BE2C (cell line): ENCODE data around the gene RABL3.
"Not testable (repeated sequence)": the region's sequence is repeated elsewhere in the genome, so short reads cannot be mapped to it uniquely, and the experiment has no call there.

Experiments
- DNase-seq: peaks from one replicate; pipeline ENCODE4 v3.0.0-alpha.2; 2020
- H3K27me3 ChIP-seq: fragments of 250-450 bp; sonication (Bioruptor Pico); 2 replicates; pipeline ENCODE4 v1.5.1; 2020; ENCODE audit warnings: mild to moderate bottlenecking
- H3K36me3 ChIP-seq: fragments of 250-450 bp; sonication (Bioruptor Pico); 2 replicates; pipeline ENCODE4 v1.5.1; 2020; ENCODE audit warnings: mild to moderate bottlenecking
- H3K4me1 ChIP-seq: fragments of 250-450 bp; sonication (Bioruptor Pico); 2 replicates; pipeline ENCODE4 v1.5.1; 2020
- H3K4me3 ChIP-seq: 2 replicates; pipeline ENCODE4 v1.5.1; 2011; ENCODE audit warnings: low read depth, low read length
- H3K9me3 ChIP-seq: fragments of 250-450 bp; sonication (Bioruptor Pico); 2 replicates; pipeline ENCODE4 v1.5.1; 2020
- TF ChIP-seq, protein P1 (sequence below): IDR thresholded peaks from 2 replicates; pipeline ENCODE4 v1.5.1; 2012; ENCODE audit warnings: mild to moderate bottlenecking, low read depth, low read length

RABL3 gene

DNA sequence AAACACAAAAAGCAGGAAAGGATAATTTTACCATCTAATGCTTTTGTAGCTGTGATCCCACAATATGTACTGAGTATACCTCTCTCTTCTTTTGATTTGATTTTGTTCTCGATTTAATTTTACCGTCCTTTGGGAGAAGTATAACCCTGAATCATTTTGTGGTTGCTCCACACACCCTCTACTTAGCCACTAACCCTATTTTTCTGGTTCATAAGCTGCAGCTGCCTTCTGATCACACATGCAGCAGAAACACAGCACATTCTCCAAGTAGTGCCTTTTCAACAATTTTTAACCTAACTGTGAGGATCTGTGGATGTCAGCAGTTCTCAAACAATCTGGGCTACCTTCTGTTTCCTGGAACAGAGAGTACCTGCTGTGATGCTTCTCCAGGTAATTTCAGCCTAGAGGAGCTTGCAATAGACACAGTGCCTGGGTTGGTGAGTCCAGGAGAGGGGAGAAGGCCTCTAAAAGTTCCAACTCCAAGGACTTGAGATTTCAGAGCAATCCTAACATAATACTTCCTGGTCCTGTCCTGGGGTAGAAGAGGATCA lies 100.5 kb downstream of the RABL3 start:
- Histone ChIP-seq H3K4me3 (no peak overlapping the region), H3K27me3 (no peaks in the 10 kb centered on the region), H3K9me3 (no peaks in the 10 kb centered on the region), H3K4me1 (no peaks in the 10 kb centered on the region), H3K36me3 (no peaks in the 10 kb centered on the region)
- TF ChIP-seq, protein P1, sequence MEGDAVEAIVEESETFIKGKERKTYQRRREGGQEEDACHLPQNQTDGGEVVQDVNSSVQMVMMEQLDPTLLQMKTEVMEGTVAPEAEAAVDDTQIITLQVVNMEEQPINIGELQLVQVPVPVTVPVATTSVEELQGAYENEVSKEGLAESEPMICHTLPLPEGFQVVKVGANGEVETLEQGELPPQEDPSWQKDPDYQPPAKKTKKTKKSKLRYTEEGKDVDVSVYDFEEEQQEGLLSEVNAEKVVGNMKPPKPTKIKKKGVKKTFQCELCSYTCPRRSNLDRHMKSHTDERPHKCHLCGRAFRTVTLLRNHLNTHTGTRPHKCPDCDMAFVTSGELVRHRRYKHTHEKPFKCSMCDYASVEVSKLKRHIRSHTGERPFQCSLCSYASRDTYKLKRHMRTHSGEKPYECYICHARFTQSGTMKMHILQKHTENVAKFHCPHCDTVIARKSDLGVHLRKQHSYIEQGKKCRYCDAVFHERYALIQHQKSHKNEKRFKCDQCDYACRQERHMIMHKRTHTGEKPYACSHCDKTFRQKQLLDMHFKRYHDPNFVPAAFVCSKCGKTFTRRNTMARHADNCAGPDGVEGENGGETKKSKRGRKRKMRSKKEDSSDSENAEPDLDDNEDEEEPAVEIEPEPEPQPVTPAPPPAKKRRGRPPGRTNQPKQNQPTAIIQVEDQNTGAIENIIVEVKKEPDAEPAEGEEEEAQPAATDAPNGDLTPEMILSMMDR, result no peak
- DNase-seq, result no peak

GRCh38 chr3:120640231-120640630 lies 102.1 kb downstream of the RABL3 start:
- no peak for DNase-seq
- TF ChIP-seq, protein P1, result no peak
- Histone ChIP-seq H3K36me3 (no peaks in the 10 kb centered on the region), H3K4me3 (no peak overlapping the region), H3K4me1 (no peaks in the 10 kb centered on the region), H3K9me3 (no peaks in the 10 kb centered on the region), H3K27me3 (no peaks in the 10 kb centered on the region)

DNA sequence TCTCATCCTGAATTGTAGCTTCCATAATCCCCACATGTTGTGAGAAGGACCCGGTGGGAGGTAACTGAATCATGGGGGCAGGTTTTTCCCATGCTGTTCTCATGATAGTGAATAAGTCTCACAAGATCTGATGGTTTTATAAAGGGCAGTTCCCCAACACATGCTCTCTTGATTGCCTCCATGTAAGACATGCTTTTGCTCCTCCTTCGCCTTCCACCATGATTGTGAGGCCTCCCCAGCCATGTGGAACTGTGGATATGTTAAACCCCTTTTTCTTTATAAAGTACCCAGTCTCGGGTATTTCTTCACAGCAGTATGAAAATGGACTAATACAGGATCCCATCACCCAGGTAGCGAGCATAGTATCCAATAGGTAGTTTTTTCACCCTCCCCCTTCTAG lies 103.5 kb downstream of the RABL3 start:
- H3K4me3 ChIP-seq, DNase-seq, H3K4me1 ChIP-seq, H3K9me3 ChIP-seq, H3K36me3 ChIP-seq, H3K27me3 ChIP-seq: not testable (repeated sequence)

GRCh38 chr3:120637851-120638559 lies 104.3 kb downstream of the RABL3 start:
- Histone ChIP-seq H3K9me3 (no peaks in the 10 kb centered on the region), H3K36me3 (no peaks in the 10 kb centered on the region)
- TF ChIP-seq, protein P1, result no peak

GRCh38 chr3:120636795-120637401 lies 105.4 kb downstream of the RABL3 start:
- TF ChIP-seq, protein P1, result no peak
- no peaks in the 10 kb centered on the region for H3K4me1 ChIP-seq

More at GRCh38 chr3:120637851-120638559, 104.3 kb downstream of the RABL3 start:
- DNase-seq, result no peak
- Histone ChIP-seq H3K27me3 (no peaks in the 10 kb centered on the region), H3K4me3 (no peak overlapping the region), H3K4me1 (no peaks in the 10 kb centered on the region)

More at GRCh38 chr3:120636795-120637401, 105.4 kb downstream of the RABL3 start:
- no peak for DNase-seq
- Histone ChIP-seq H3K9me3 (no peaks in the 10 kb centered on the region), H3K27me3 (no peaks in the 10 kb centered on the region), H3K36me3 (no peaks in the 10 kb centered on the region), H3K4me3 (no peak overlapping the region)
